Measurements from ENCODE around the gene PLPPR5. TPM values are rescaled to one million over a fixed set of nuclear protein-coding genes. Genes with fewer than 3 reads are reported as not detected.

The PLPPR5 gene
- total and polyA plus RNA-seq, 2 of the 4 experiments (the other 2 are of a cell fraction) = under 0.01 to 0.05 TPM

DNA sequence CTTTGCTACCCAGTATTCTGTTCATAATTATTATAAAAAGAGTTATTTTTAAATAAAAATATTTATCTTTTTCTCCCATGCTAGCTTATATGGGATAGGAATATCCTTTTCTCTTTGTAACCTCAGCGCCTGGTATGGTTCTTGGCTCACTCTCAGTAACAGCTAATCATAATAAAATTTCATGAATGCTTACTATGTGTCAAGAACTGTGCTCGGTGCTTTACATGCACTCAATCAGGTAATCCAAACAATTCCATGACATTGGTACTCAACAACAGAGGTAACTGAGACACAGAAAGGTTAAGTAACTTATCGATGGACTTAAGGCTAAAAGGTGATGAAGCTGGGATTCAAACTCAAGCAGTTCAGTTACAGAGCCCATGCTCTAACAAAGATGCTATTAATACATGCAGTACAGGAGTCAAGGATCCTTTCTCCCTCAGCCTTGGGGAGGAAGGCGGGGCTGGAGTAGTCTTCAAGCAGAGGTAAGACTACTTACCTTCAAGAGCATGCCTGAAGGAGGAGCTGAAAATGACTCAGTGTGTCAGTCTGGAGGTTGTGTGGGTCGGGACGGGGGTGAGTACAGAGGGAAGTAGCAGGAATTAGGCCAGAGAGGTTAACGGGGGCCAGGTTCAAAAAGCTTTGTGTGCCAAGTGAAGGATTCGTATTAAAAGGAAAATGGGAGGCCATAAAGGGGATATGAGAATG, 73.4 kb downstream of the PLPPR5 start:
- no peak overlapping the region for H2AFZ ChIP-seq (replicated peaks; ENCODE audit: low read length, poor library complexity)
- intact Hi-C loops (cut with micrococcal nuclease) (no loop called here), in situ Hi-C loops (cut with MboI; ENCODE audit: low sequenced_read_pairs) (no loop called here), dilution Hi-C loops (cut with HindIII; ENCODE audit: low sequenced_read_pairs, unreplicated experiment) (no loop called here)
- no peak overlapping the region for H4K91ac ChIP-seq (ENCODE audit: insufficient read depth, low read depth, low read length)
- no peak overlapping the region for H2BK20ac ChIP-seq (ENCODE audit: low read depth, low read length)
- POLR2A ChIA-PET (ENCODE audit: unreplicated experiment) = no interaction called here
- no peak overlapping the region for H3K23ac ChIP-seq (ENCODE audit: low read depth, low read length)
- ATAC-seq (ENCODE audit: low read depth) (no peak), DNase-seq (no peak)
- H3K4ac ChIP-seq (ENCODE audit: low read depth, low read length) = no peak overlapping the region
- H4K8ac ChIP-seq (ENCODE audit: low read depth in 2 of 2, low read length in 2 of 2) = no peak overlapping the region
- H3K9me3 ChIP-seq (ENCODE audit: control insufficient read depth, insufficient read depth, low read length) = no peaks in the 10 kb centered on the region
- no peak overlapping the region for H2AK5ac ChIP-seq (ENCODE audit: low read depth, low read length)
- H3K14ac ChIP-seq (replicated peaks; ENCODE audit: low read depth, low read length) = no peak overlapping the region
- no peaks in the 10 kb centered on the region for H3K79me1 ChIP-seq (ENCODE audit: low read depth in 1 of 2, low read length in 2 of 2)
- H3K9me1 ChIP-seq (ENCODE audit: insufficient read depth, low read length) = no peaks in the 10 kb centered on the region
- no peak for TF ChIP-seq CEBPB (IDR thresholded peaks at IDR 0.05; ENCODE audit: low read depth, low read length)
- TF ChIP-seq, protein P1, sequence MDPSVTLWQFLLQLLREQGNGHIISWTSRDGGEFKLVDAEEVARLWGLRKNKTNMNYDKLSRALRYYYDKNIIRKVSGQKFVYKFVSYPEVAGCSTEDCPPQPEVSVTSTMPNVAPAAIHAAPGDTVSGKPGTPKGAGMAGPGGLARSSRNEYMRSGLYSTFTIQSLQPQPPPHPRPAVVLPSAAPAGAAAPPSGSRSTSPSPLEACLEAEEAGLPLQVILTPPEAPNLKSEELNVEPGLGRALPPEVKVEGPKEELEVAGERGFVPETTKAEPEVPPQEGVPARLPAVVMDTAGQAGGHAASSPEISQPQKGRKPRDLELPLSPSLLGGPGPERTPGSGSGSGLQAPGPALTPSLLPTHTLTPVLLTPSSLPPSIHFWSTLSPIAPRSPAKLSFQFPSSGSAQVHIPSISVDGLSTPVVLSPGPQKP (IDR thresholded peaks at IDR 0.05; ENCODE audit: borderline replicate concordance, low read depth, low read length) = no peak
- TF ChIP-seq CHD1 (IDR thresholded peaks at IDR 0.05; ENCODE audit: low read depth, low read length) = no peak
- no peak for TF ChIP-seq MAFK (IDR thresholded peaks at IDR 0.05; ENCODE audit: low read depth, low read length)
- no peaks in the 10 kb centered on the region for H3K4me1 ChIP-seq (ENCODE audit: control insufficient read depth, insufficient read depth, low read length)
- H3K18ac ChIP-seq (ENCODE audit: low read depth, low read length) = no peak overlapping the region
- no peak overlapping the region for H3K56ac ChIP-seq (ENCODE audit: extremely low read depth, insufficient read depth, low read length)
- H2AK9ac ChIP-seq (replicated peaks; ENCODE audit: low read depth, low read length, poor library complexity) = no peak overlapping the region
- no TSS peak for BruUV-seq (replicated peaks)
- no peaks in the 10 kb centered on the region for H3K36me3 ChIP-seq (ENCODE audit: control insufficient read depth, insufficient read depth, low read length)
- H3K9ac ChIP-seq (ENCODE audit: low read depth, low read length) = no peak overlapping the region
- H3K27me3 ChIP-seq (ENCODE audit: control insufficient read depth, insufficient read depth, low read length) = peaks cover 2% of the 10 kb centered on the region
- 43% methylated on average over 4 of the region's 8 CpGs; no CpG with 5 or more reads in 1 of the 2 experiments for WGBS, 2 experiments (ENCODE audit: extremely low coverage in 2 of 2, insufficient read length in 1 of 2)
- CTCF ChIA-PET = interaction anchor here (1.4 kb wide), 1 partner anchor 9 kb away, joined by 7 read pairs; no protein-coding TSS in a partner anchor
- no peak overlapping the region for H3K4me3 ChIP-seq (ENCODE audit: insufficient read depth, low read depth, low read length)
- no peak overlapping the region for H2BK120ac ChIP-seq (ENCODE audit: low read depth, low read length)
- no peak overlapping the region for H3K27ac ChIP-seq (ENCODE audit: insufficient read depth, low read length)
- no peak overlapping the region for H4K5ac ChIP-seq (ENCODE audit: low read depth, low read length)
- H2BK15ac ChIP-seq (ENCODE audit: low read depth, low read length) = no peak overlapping the region
- H3K4me2 ChIP-seq (ENCODE audit: low read depth, low read length) = no peak overlapping the region
- H2BK5ac ChIP-seq (ENCODE audit: low read depth, low read length, poor library complexity, severe bottlenecking) = no peak overlapping the region
- no peaks in the 10 kb centered on the region for H4K20me1 ChIP-seq (ENCODE audit: insufficient read depth, low read length)
